ENCODE measurements around the gene NDUFB4.

- TF ChIP-seq CTCF (conservative IDR thresholded peaks at IDR 0.05 in 1 of 2, IDR thresholded peaks at IDR 0.05 in 1 of 2; ENCODE audit: low read depth in 1 of 2, low read length in 2 of 2) (no peak), EZH2 (IDR thresholded peaks at IDR 0.05; ENCODE audit: low read length, missing control alignments) (no peak)
These were observed 49.1 kb downstream of the NDUFB4 start for GRCh38 chr3:120645083-120645845.
